ENCODE measurements around the gene GCA.

Gene GCA

DNA sequence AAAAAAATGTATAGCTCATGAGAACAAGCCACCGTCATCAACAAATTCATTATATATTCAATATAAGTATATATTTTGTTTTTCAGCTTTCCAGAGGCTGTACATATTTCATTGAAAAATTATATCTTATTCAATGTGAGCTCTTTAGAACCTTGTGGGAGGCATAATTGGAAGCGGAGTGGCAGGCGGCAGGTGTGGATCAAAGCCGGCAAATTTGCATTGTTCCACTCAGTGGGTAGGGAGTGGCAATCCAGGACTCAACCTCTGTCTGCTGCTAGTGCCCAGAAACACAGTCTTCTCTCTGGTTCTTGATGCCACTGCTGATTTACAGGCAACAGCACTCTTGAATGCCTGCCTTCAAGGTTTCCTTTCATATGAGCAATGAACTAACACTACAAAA lies 46.9 kb downstream of the GCA start:
- DNase-seq, result no peak

DNA sequence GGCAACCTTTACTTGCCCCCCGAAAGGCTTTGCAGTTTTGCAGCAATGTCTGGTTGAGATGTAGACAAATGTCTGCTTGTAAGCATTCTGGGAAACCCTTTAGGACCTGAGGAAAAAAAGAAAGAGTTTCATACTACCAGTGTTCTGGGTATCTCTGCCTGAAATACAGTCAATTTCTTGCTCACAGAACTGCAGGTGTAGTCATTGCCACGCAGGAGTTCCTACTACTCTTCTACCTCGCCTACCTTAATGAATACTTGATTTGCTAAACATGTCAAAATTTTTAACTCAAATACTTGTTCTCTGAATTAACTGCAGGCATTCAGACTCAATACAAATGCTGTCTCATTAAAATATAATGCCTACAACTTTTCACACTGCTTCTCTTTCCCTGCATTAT lies 56.4 kb downstream of the GCA start:
- DNase-seq, result no peak
- in situ Hi-C loops (cut with MboI; ENCODE audit: low pct_unique_long_range_greater_than_20kb, low sequenced_read_pairs), result no loop called here

More for the DNA sequence above, 46.9 kb downstream of the GCA start:
- in situ Hi-C loops (cut with MboI; ENCODE audit: low pct_unique_long_range_greater_than_20kb, low sequenced_read_pairs), result no loop called here

DNA sequence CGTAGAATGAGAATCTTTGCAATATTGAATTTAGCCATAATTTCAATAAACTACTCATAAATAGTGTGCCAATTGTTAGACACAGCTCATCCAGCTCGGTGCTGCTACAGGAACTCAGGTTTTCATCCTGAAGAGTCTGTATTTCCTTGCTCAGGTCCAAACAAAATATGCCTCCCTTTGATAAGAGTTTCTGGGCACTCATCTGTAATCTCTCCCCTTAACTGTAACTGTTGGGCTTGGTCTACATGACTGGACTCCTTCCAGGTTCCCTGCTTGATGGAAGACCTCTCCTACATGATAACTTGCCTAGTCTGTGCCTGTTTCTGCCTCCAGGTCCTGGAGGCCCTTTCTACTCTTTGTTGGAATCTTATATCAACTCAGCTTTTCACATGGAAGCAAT lies 57.9 kb downstream of the GCA start:
- in situ Hi-C loops (cut with MboI; ENCODE audit: low pct_unique_long_range_greater_than_20kb, low sequenced_read_pairs), result no loop called here
- no peak for DNase-seq

DNA sequence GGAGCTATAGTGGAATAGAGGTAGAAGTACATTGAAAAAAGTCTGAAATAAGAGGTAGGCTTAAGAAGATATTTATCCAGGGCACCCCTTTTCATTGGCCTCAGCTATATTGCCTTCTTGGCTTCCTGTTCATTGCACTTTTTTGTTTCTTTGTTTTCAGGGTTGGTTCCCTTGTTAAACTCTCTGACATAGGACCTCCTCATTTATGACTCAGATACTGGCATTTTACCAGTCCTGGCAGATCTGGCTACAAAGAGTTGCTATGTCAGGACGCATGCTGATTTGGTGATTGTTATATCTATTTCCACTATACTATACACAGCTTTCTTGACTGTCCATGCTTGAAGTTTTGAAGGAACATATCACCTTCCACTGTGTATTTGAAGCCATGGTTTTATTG lies 60.0 kb downstream of the GCA start:
- no peak for DNase-seq
- in situ Hi-C loops (cut with MboI; ENCODE audit: low pct_unique_long_range_greater_than_20kb, low sequenced_read_pairs), result no loop called here
